WI38 (cell line): ENCODE measurements around the gene NGDN.

Experiments used
- H3K4me3 ChIP-seq: 2 replicates; pipeline ENCODE4 v1.5.1; 2011; ENCODE audit warnings: low read depth, mild to moderate bottlenecking, control low read depth, low read length
- TF ChIP-seq, protein P1 (sequence below): IDR thresholded peaks from 2 replicates; pipeline ENCODE4 v1.5.1; 2012; ENCODE audit warnings: low read depth, mild to moderate bottlenecking, control low read depth, low read length

NGDN gene

GRCh38 chr14:23435543-23436326 lies 33.8 kb upstream of the NGDN start, which contains the start of gene MYH7:
Gene MYH7, minus strand, starts transcription at chr14:23435660. Its CDS starts 1,928 bp downstream, at chr14:23433732.
- TF ChIP-seq, protein P1, sequence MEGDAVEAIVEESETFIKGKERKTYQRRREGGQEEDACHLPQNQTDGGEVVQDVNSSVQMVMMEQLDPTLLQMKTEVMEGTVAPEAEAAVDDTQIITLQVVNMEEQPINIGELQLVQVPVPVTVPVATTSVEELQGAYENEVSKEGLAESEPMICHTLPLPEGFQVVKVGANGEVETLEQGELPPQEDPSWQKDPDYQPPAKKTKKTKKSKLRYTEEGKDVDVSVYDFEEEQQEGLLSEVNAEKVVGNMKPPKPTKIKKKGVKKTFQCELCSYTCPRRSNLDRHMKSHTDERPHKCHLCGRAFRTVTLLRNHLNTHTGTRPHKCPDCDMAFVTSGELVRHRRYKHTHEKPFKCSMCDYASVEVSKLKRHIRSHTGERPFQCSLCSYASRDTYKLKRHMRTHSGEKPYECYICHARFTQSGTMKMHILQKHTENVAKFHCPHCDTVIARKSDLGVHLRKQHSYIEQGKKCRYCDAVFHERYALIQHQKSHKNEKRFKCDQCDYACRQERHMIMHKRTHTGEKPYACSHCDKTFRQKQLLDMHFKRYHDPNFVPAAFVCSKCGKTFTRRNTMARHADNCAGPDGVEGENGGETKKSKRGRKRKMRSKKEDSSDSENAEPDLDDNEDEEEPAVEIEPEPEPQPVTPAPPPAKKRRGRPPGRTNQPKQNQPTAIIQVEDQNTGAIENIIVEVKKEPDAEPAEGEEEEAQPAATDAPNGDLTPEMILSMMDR: no peak
- H3K4me3 ChIP-seq: no peak within 1 kb of the TSS

DNA sequence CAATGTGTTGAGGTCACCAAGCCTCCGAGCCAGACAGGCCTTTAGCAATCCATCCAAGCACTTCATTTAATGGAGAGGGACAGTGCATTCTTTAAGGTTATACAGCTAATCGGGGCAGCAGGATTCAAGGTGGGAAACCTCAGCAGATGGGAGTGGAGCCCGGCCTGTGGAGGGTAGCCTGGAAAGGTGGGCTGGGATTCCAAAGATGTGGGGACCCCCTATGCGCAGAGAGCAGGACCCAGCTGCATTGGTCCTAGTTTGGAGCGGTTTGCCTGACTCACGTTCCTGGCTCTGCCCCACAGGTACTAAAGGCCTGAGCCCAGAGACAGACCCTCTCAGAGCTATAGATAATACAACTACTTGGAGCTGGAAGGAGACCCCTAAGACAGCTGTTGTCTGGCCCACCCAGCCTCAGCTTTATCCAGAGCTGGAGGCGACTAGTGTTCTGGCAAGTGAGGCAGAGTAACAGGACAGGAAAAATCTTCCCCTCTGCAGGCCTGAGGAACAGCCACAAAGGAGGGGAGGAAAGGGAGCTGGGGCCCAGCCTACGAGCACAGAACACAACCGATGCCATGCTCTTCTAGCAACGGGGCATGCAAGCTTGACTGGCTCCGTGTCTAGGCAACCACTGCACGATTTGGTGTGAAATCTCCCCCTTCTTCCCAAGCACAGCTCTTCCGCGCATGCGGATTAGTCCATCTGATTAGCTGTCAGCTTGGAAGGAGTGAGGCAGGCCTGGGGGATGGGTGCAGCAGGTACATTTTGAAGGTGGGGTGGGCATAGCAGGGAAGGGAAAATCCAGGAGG lies 33.0 kb upstream of the NGDN start:
- TF ChIP-seq, protein P1: no peak

GRCh38 chr14:23437133-23438100 lies 32.1 kb upstream of the NGDN start:
- TF ChIP-seq, protein P1: no peak
- no peak overlapping the region for H3K4me3 ChIP-seq

More for the DNA sequence above, 33.0 kb upstream of the NGDN start:
- H3K4me3 ChIP-seq: no peak overlapping the region

DNA sequence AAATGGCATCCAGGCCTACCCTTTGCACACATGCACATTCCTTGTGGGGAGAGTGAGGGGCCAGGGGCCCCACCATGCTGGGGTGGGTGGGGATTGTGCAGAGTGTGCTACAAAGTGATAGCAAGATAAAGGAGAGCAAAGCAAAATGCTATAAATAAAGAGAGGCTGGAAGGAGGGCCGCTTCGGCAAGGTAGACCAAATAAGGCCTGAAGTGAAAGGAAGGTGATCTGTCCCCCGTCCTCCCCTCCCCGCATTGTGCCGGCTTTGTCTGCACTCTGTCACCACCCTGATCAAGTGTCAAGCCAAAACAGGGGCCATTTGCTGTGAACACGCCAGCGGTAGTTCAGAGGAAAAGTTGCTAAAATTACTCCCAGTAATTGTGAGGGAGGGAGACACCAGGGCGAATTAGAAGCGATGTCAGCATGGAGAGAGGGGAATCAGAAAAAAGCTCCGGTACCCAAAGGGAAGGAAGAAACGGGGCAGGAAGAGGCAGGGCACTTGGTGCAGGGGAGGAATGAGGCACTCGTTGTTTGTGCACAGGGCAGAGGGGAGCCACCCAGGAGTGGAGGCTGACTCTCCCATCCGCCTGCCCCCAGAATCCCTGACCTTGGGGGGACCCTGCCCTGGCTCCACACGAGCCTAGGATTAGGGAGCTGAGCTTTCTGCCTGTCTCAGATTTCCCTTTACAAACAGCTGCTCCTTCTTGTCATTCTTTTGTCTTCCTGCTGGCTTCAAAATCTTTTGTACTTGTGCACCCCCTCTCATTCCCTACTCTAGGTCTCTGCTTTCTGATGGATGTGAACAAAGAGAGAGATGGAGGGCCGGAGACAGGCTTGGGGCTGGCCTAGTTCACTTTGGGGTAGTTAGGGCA lies 31.2 kb upstream of the NGDN start:
- H3K4me3 ChIP-seq: no peak overlapping the region
- TF ChIP-seq, protein P1: no peak

- TF ChIP-seq, protein P1: no peak
- H3K4me3 ChIP-seq: no peak overlapping the region
Measured at GRCh38 chr14:23439107-23439835, 30.2 kb upstream of the NGDN start.
